Body of pancreas (tissue), 4 donors: ENCODE data around the gene PSME4. TPM values are rescaled to one million over a fixed set of nuclear protein-coding genes. Genes with fewer than 3 reads are reported as not detected.

ENCODE experiments used
- ATAC-seq: fragments of 150-250 bp; one replicate; pipeline ENCODE4 v1.9.1; 2016
- DNase-seq, 4 donors: peaks; one replicate each; pipeline ENCODE4 v3.0.0-alpha.2; 2019
- H3K27ac ChIP-seq, 4 donors: fragments of 200-600 bp; sonication (generic); 1 replicate in 3 of 4; 2 replicates in 1 of 4; pipeline versions ENCODE4 v1.5.1 to v1.6.1; 2016 to 2019; ENCODE audit warnings: mild to moderate bottlenecking in 1 of 4, mixed read lengths in 1 of 4, moderate library complexity in 1 of 4
- H3K27me3 ChIP-seq, 2 donors: fragments of 200-600 bp; sonication (generic); one replicate each; pipeline ENCODE4 v1.6.0; 2016; ENCODE audit warnings: mild to moderate bottlenecking in 1 of 2
- H3K36me3 ChIP-seq, 2 donors: fragments of 200-600 bp; sonication (generic); replicated peaks in 1 of 2; 2 replicates each; pipeline ENCODE4 v1.5.1; 2016; ENCODE audit warnings: low read depth in 2 of 2; ENCODE audit not compliant: insufficient read depth in 1 of 2
- H3K4me1 ChIP-seq: fragments of 200-600 bp; sonication (generic); one replicate; pipeline ENCODE4 v1.6.0; 2016
- H3K4me3 ChIP-seq, 2 donors: fragments of 200-600 bp; sonication (generic); 1 replicate in 1 of 2; 2 replicates in 1 of 2; pipeline ENCODE4 v1.5.1; 2016 to 2019
- H3K9me3 ChIP-seq, 3 donors: fragments of 200-600 bp; sonication (generic); 1 replicate in 2 of 3; 2 replicates in 1 of 3; pipeline ENCODE4 v1.5.1; 2016
- POLR2A ChIP-seq, 3 donors: fragments of 450-650 bp; IDR thresholded peaks; one replicate each; pipeline ENCODE4 v1.6.1; 2016; ENCODE audit warnings: antibody characterized with exemption in 3 of 3, mild to moderate bottlenecking in 2 of 3
- WGBS, 2 donors: methylation state at CpG; one replicate each; pipeline ENCODE4 v1.1.5; 2017; 5-methylcytosine and 5-hydroxymethylcytosine counted together
- intact Hi-C: fragments of 100-400 bp; cut with DNase I; formaldehyde crosslinking; loops from one replicate; pipeline ENCODE4 v1.15.1; 2023
- total RNA-seq, 2 donors: library from RNA; depleted of rRNA; stranded (reverse); fragments of >200 nt; gene quantifications; one replicate each; pipeline ENCODE4 v1.1.0, GENCODE V29; 2016
- TF ChIP-seq, protein P1 (sequence below), 7 experiments: fragments of 450-650 bp in 4 of 7; fragments of 200-600 bp in 3 of 7; sonication (generic) in 3 of 7; IDR thresholded peaks; one replicate each; pipeline ENCODE4 v1.5.1; 2016 to 2019; ENCODE audit warnings: antibody characterized with exemption in 7 of 7

Gene PSME4
- total RNA-seq, 2 donors from 2014 or later = 19.1 to 28.0 TPM

DNA sequence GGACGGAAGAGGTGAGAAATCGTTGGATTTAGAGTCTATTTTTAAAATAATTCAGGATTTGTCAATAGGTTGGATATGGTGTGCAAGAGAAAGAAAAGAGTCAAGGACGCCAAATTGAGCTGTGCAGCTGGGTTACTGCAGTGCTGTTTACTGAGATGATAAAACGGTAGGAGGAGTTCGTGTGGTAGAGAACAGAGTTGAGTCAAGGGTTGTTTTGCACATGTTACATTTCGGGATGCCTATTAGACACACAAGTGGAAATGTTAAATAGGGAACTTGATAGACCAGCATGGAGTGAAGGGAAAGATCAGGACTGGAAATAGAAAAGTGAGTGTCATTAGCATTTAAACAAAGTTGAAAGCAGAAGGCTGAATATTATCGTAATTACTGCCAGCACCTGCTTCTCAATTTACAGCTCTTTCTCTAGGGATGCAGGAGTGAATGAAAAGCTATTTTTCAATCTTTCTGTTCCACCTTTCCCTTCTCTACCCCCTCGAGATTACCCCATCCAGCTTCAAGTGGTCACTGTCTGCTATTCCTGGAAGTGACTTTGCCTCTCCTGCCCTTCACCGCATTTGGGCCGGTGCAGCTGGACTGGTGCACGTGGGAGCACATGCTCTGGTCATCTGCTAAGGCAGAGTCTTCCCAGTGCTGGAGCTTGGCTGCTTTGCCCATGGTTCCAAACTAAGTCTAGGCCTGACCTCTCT is 141.4 kb downstream of the PSME4 start:
- WGBS, 2 donors = 69 to 84% methylated on average over 11 of the region's 11 CpGs
- ATAC-seq (no peak), DNase-seq (no peak)
- Histone ChIP-seq H3K9me3 (no peaks in the 10 kb centered on the region), H3K36me3 (no peaks in the 10 kb centered on the region), H3K27me3 (no peaks in the 10 kb centered on the region), H3K4me3 (no peak overlapping the region), H3K4me1 (peaks cover 14% of the 10 kb centered on the region), H3K27ac (no peak overlapping the region)
- TF ChIP-seq, protein P1, sequence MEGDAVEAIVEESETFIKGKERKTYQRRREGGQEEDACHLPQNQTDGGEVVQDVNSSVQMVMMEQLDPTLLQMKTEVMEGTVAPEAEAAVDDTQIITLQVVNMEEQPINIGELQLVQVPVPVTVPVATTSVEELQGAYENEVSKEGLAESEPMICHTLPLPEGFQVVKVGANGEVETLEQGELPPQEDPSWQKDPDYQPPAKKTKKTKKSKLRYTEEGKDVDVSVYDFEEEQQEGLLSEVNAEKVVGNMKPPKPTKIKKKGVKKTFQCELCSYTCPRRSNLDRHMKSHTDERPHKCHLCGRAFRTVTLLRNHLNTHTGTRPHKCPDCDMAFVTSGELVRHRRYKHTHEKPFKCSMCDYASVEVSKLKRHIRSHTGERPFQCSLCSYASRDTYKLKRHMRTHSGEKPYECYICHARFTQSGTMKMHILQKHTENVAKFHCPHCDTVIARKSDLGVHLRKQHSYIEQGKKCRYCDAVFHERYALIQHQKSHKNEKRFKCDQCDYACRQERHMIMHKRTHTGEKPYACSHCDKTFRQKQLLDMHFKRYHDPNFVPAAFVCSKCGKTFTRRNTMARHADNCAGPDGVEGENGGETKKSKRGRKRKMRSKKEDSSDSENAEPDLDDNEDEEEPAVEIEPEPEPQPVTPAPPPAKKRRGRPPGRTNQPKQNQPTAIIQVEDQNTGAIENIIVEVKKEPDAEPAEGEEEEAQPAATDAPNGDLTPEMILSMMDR (IDR thresholded peaks at IDR 0.05) = no peak
- TF ChIP-seq POLR2A (IDR thresholded peaks at IDR 0.05) = no peak
- intact Hi-C loops = no loop called here

DNA sequence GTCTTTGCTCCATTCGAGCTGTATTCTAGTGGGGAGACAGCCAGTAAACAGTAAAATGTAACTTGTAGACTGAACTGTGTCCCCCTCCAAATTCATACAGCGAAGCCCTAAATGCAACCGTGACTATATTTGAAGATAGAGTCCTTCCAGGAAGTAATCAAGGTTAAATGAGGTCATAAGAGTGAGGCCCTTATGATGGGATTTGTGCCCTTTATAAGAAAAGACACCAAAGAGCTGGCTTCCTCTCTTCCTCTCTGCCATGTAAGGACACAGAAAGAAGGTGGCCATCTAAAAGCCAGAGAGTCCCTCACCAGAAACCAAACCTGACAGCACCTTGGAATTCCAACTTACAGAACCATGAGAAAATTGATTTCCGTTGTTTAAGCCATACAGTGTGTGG is 142.5 kb downstream of the PSME4 start:
- ATAC-seq (no peak), DNase-seq (no peak)
- Histone ChIP-seq H3K36me3 (no peaks in the 10 kb centered on the region), H3K27ac (peak overlapping the region in 2 of 4 donors; percentile 33 to 44), H3K4me1 (peaks cover 14% of the 10 kb centered on the region), H3K4me3 (no peak overlapping the region), H3K27me3 (no peaks in the 10 kb centered on the region), H3K9me3 (no peaks in the 10 kb centered on the region)
- 90 to 97% methylated on average over 4 of the region's 4 CpGs for WGBS, 2 donors
- no peak for TF ChIP-seq POLR2A (IDR thresholded peaks at IDR 0.05)
- TF ChIP-seq, protein P1 (IDR thresholded peaks at IDR 0.05) = no peak
- intact Hi-C loops = no loop called here

DNA sequence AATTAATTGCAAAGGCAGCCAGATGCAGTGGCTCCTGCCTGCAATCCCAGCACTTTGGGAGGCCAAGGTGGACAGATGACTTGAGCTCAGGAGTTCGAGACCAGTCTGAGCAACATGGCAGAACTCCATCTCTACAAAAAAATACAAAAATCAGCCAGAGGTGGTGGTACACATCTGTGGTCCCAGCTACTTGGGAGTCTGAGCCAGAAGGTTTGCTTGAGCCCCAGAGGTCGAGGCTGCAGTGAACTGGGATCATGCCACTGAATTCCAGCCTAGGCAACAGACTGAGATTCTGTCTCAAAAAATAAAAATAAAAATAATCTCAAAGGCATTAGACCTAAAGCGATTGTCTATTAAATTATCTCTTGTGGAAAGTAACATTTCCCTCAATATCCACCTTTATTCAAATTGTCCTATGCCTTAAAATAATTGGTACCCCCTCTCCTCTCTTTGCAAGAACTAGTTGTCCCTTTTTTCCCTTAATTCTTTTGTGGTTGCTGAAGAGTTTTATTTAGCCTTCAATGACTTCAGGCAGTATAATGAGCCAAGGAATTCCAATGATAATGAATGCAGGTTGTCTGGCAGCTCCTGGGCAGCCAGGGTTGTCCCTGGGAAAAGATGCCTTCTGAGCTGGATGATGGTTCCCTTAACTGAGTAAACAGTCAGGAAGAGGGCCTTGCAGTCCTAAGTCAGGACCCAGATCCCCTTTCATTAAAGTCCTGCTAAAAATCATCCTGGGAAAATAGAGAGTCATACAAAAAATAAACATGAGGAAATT is 143.2 kb downstream of the PSME4 start:
- Histone ChIP-seq H3K9me3 (no peaks in the 10 kb centered on the region), H3K27me3 (no peaks in the 10 kb centered on the region), H3K36me3 (no peaks in the 10 kb centered on the region), H3K4me1 (peaks cover 14% of the 10 kb centered on the region), H3K4me3 (no peak overlapping the region), H3K27ac (peak overlapping the region in 2 of 4 donors; percentile 33 to 44)
- no peak for TF ChIP-seq POLR2A (IDR thresholded peaks at IDR 0.05)
- TF ChIP-seq, protein P1 (IDR thresholded peaks at IDR 0.05) = no peak
- WGBS, 2 donors = 81 to 89% methylated on average over 3 of the region's 3 CpGs
- no peak for DNase-seq
- intact Hi-C loops = no loop called here
- no peak for ATAC-seq

DNA sequence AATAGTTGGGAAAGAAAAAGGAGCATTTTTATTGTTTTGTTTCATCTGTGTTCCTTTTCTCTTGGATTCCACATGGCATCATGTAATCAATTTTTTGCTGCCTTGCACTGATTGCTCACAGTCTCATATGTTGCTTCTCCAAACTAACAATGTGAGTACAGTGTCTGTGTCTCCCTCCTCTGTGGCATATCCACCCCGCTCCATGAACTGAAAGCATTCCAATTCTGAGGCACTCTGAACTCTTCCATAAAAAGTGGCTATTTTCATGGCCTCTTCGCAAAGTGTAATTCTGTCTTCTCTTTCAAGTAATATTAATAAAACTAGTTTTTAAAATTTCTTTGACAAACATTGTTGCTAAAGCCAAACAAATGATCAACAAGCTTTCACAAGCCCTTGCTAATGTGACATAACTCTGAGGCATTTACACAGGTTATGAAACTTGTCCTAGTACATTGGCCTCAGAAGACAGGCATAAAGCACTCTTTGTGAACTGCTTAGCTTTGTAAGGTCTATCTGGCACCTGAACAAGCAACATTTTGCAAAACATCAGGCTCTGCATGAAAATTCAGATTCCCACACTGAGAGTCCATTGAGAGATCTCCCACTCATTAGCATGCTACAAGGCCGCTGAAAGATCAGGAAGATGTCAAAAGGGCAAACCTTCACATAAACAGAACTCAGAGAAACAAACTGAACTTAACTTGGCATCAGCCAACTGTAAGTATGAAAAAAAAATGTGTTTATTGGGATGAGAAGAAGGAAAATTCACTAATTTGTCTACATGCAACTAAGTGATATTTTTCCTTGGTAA is 144.0 kb downstream of the PSME4 start:
- Histone ChIP-seq H3K27me3 (no peaks in the 10 kb centered on the region), H3K27ac (peak overlapping the region in 3 of 4 donors; percentile 25 to 44 (median 33)), H3K4me3 (no peak overlapping the region), H3K36me3 (no peaks in the 10 kb centered on the region), H3K4me1 (peaks cover 14% of the 10 kb centered on the region), H3K9me3 (no peaks in the 10 kb centered on the region)
- DNase-seq (peak in 1 of 4 donors; percentile 43), ATAC-seq (peak; percentile 85)
- WGBS, 2 donors = 44 to 59% methylated on average over 3 of the region's 3 CpGs
- TF ChIP-seq POLR2A (IDR thresholded peaks at IDR 0.05) = no peak
- TF ChIP-seq, protein P1 (IDR thresholded peaks at IDR 0.05) = no peak
- intact Hi-C loops = no loop called here
